ENCODE results near the gene SDR39U1. TPM values are rescaled to one million over a fixed set of nuclear protein-coding genes. Genes with fewer than 3 reads are reported as not detected.
A peak's percentile ranks its signal among the peaks of the same experiment; 100 is the strongest.

SDR39U1 gene
- total RNA-seq, 2 experiments from 2014 or later: 71.7 to 74.7 TPM

DNA sequence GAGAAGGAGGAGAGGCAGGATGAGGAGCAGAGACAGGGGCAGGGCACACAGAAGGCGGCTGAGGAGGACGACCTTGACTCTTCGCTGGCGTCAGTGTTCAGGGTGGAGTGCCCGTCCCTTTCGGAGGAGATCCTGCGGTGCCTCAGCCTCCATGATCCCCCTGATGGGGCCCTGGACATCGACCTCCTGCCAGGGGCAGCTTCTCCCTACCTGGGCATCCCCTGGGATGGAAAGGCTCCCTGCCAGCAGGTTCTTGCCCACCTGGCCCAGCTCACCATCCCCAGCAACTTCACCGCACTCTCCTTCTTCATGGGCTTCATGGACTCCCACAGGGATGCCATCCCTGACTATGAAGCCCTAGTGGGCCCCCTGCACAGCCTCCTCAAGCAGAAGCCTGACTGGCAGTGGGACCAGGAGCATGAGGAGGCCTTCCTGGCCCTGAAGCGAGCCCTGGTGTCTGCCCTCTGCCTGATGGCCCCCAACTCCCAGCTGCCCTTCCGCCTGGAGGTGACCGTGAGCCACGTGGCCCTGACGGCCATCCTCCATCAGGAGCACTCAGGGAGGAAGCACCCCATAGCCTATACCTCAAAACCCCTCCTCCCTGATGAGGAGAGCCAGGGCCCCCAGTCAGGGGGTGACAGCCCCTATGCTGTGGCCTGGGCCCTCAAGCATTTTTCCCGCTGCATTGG lies 27.7 kb downstream of the SDR39U1 start:
- no peak overlapping the region for H3K4me3 Mint-ChIP-seq
- no peaks in the 10 kb centered on the region for H3K36me3 Mint-ChIP-seq (ENCODE audit: low read depth)
- H3K36me3 ChIP-seq (ENCODE audit: insufficient read depth, low read length): no peaks in the 10 kb centered on the region
- no peaks in the 10 kb centered on the region for H3K9me3 ChIP-seq (ENCODE audit: control insufficient read depth in 1 of 2, insufficient read depth in 1 of 2, low read length in 2 of 2)
- intact Hi-C loops (cut with DNase I, micrococcal nuclease): loop anchor here in 1 of 2 experiments (5.0 kb wide), 1 partner anchor 33 kb away; no protein-coding TSS in a partner anchor
- no peaks in the 10 kb centered on the region for H3K9me3 Mint-ChIP-seq
- H3K27me3 ChIP-seq (ENCODE audit: control insufficient read depth in 1 of 2, insufficient read depth in 2 of 2, low read length in 2 of 2): no peaks in the 10 kb centered on the region
- DNase-seq (no peak), ATAC-seq (ENCODE audit: poor library complexity) (no peak)
- no peaks in the 10 kb centered on the region for H3K4me1 Mint-ChIP-seq (ENCODE audit: low read depth)
- H3K27ac ChIP-seq (ENCODE audit: low read depth in 1 of 2, low read length in 2 of 2): no peak overlapping the region
- H3K4me3 ChIP-seq (ENCODE audit: low read length): no peak overlapping the region
- TF ChIP-seq, protein P1, sequence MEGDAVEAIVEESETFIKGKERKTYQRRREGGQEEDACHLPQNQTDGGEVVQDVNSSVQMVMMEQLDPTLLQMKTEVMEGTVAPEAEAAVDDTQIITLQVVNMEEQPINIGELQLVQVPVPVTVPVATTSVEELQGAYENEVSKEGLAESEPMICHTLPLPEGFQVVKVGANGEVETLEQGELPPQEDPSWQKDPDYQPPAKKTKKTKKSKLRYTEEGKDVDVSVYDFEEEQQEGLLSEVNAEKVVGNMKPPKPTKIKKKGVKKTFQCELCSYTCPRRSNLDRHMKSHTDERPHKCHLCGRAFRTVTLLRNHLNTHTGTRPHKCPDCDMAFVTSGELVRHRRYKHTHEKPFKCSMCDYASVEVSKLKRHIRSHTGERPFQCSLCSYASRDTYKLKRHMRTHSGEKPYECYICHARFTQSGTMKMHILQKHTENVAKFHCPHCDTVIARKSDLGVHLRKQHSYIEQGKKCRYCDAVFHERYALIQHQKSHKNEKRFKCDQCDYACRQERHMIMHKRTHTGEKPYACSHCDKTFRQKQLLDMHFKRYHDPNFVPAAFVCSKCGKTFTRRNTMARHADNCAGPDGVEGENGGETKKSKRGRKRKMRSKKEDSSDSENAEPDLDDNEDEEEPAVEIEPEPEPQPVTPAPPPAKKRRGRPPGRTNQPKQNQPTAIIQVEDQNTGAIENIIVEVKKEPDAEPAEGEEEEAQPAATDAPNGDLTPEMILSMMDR (IDR thresholded peaks at IDR 0.05): no peak
- H3K27me3 Mint-ChIP-seq: peaks cover 5% of the 10 kb centered on the region
- H3K4me1 ChIP-seq (ENCODE audit: insufficient read depth, low read length): no peaks in the 10 kb centered on the region
- ChIA-PET CTCF (no interaction called here), POLR2A (no interaction called here)
- H3K27ac Mint-ChIP-seq: no peak overlapping the region

GRCh38 chr14:24414077-24414476 lies 28.5 kb downstream of the SDR39U1 start:
- no peaks in the 10 kb centered on the region for H3K36me3 ChIP-seq (ENCODE audit: insufficient read depth, low read length)
- no peak for DNase-seq
- H3K4me1 ChIP-seq (ENCODE audit: insufficient read depth, low read length): no peaks in the 10 kb centered on the region
- H3K27me3 ChIP-seq (ENCODE audit: control insufficient read depth in 1 of 2, insufficient read depth in 2 of 2, low read length in 2 of 2): no peaks in the 10 kb centered on the region
- no peak overlapping the region for H3K27ac ChIP-seq (ENCODE audit: low read depth in 1 of 2, low read length in 2 of 2)
- CTCF ChIA-PET: no interaction called here
- Mint-ChIP-seq H3K36me3 (ENCODE audit: low read depth) (no peaks in the 10 kb centered on the region), H3K27ac (no peak overlapping the region), H3K27me3 (peaks cover 3% of the 10 kb centered on the region), H3K4me3 (no peak overlapping the region), H3K4me1 (ENCODE audit: low read depth) (no peaks in the 10 kb centered on the region), H3K9me3 (no peaks in the 10 kb centered on the region)
- TF ChIP-seq, protein P1 (IDR thresholded peaks at IDR 0.05): no peak
- POLR2A ChIA-PET: no interaction called here
- no peaks in the 10 kb centered on the region for H3K9me3 ChIP-seq (ENCODE audit: control insufficient read depth in 1 of 2, insufficient read depth in 1 of 2, low read length in 2 of 2)
- intact Hi-C loops (cut with DNase I, micrococcal nuclease): no loop called here
- no peak for ATAC-seq (ENCODE audit: poor library complexity)
- no peak overlapping the region for H3K4me3 ChIP-seq (ENCODE audit: low read length)

DNA sequence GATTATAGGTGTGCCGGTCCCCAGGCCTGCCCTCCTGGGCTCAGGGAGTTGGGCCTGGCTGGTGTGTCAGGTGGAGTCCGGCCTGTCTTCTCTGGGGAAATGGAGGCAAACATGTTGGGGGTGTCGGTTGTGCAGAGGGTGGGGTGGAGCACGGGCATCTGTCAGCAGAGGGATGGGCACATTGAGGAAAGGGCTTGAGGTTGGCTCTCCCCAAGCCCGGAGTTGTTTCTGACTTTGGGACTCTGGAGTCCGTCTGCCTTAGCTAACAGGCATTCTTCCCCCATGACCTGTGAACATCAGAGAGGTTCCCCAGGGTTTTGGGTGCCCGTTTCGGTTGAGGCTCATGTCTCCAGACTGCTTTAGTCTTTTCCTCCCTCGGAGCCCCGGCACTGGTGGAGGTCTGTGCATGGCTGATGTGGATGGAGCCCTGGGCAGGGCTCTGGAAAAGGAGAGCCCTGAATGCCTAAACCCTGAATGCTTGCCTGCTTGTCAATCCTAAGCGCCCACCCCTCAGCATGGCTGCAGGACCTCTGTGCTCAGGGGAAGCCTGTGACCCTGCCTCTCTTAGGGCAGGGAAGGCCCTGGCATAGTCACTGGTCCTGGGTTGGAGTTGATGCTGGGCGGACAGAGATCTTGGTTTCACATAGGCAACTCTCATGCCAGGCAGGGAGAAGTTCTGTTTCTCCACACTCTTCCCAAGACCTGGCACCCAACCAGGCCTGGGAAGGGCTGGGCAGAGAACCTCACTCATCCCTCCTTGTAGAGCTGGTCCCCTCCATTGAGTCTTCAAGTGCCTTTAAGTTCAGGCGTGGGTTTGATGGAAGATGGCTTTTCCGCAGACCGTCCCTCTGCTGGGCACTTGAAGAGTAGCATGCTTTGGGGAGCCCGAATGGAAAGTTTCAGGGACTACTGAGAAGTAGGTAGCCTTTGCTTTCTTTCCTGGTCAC lies 30.9 kb downstream of the SDR39U1 start:
- ATAC-seq (ENCODE audit: poor library complexity) (peak; percentile 65), DNase-seq (peak in 5 of 14 experiments; percentile 18 to 65 (median 46))
- no peak overlapping the region for H3K4me3 Mint-ChIP-seq
- CTCF ChIA-PET: interaction anchor here (1.1 kb wide), 1 partner anchor 15 kb away, joined by 3 read pairs; no protein-coding TSS in a partner anchor
- Histone ChIP-seq H3K4me3 (ENCODE audit: low read length) (no peak overlapping the region), H3K27ac (ENCODE audit: low read depth in 1 of 2, low read length in 2 of 2) (no peak overlapping the region), H3K4me1 (ENCODE audit: insufficient read depth, low read length) (no peaks in the 10 kb centered on the region), H3K27me3 (ENCODE audit: control insufficient read depth in 1 of 2, insufficient read depth in 2 of 2, low read length in 2 of 2) (peaks cover 0 to 5% of the 10 kb centered on the region in 2 experiments), H3K36me3 (ENCODE audit: insufficient read depth, low read length) (no peaks in the 10 kb centered on the region), H3K9me3 (ENCODE audit: control insufficient read depth in 1 of 2, insufficient read depth in 1 of 2, low read length in 2 of 2) (no peaks in the 10 kb centered on the region)
- POLR2A ChIA-PET: no interaction called here
- no peaks in the 10 kb centered on the region for H3K36me3 Mint-ChIP-seq (ENCODE audit: low read depth)
- H3K27ac Mint-ChIP-seq: no peak overlapping the region
- intact Hi-C loops (cut with DNase I, micrococcal nuclease): no loop called here
- H3K27me3 Mint-ChIP-seq: peaks cover under 1% of the 10 kb centered on the region
- H3K4me1 Mint-ChIP-seq (ENCODE audit: low read depth): no peaks in the 10 kb centered on the region
- H3K9me3 Mint-ChIP-seq: no peaks in the 10 kb centered on the region
- TF ChIP-seq, protein P1 (IDR thresholded peaks at IDR 0.05): peak; percentile 57
